IMR-90 (cell line): Measurements from ENCODE around the gene TAC4. TPM values are rescaled to one million over a fixed set of nuclear protein-coding genes. Genes with fewer than 3 reads are reported as not detected.

Experiments
- ATAC-seq: fragments of 200-7000 bp; cut with Tn5 transposase; 2 replicates; pipeline ENCODE4 v1.9.1; 2020; ENCODE audit warnings: low read depth, mild to moderate bottlenecking, moderate library complexity
- BruUV-seq: library from RNA; stranded (reverse); fragments of 400-500 nt; replicated peaks from 2 replicates; lab custom pipeline; 2021; lab: Mats Ljungman, UMichigan
- CTCF ChIA-PET: fragments of 300-600 bp; formaldehyde crosslinking; extraction: SDS; loops from one replicate; lab custom pipeline; 2021; ENCODE audit warnings: antibody characterized with exemption; lab: Yijun Ruan, JAX
- POLR2A ChIA-PET: fragments of 300-600 bp; sonication (Branson Sonifier 250); formaldehyde crosslinking; loops from one replicate; lab custom pipeline; 2022; ENCODE audit warnings: antibody characterized with exemption; ENCODE audit not compliant: unreplicated experiment; lab: Charles Lee
- DNase-seq: peaks from one replicate; pipeline ENCODE4 v3.0.0; 2013
- H2AFZ ChIP-seq: replicated peaks from 2 replicates; pipeline ENCODE3; 2013; ENCODE audit warnings: low read length, mild to moderate bottlenecking; ENCODE audit not compliant: poor library complexity
- H2AK5ac ChIP-seq: 2 replicates; pipeline ENCODE4 v1.6.1; 2013; ENCODE audit warnings: low read depth, low read length, inconsistent platforms
- H2AK9ac ChIP-seq: replicated peaks from 2 replicates; pipeline ENCODE3; 2013; ENCODE audit warnings: mild to moderate bottlenecking, low read depth, low read length, moderate library complexity; ENCODE audit not compliant: poor library complexity
- H2BK120ac ChIP-seq: 2 replicates; pipeline ENCODE4 v1.6.1; 2013; ENCODE audit warnings: low read depth, low read length, inconsistent platforms
- H2BK15ac ChIP-seq: 3 replicates; pipeline ENCODE4 v1.6.1; 2013; ENCODE audit warnings: low read depth, low read length, inconsistent platforms
- H2BK20ac ChIP-seq: 2 replicates; pipeline ENCODE4 v1.6.1; 2013; ENCODE audit warnings: low read depth, mild to moderate bottlenecking, inconsistent platforms, low read length, moderate library complexity
- H2BK5ac ChIP-seq: 2 replicates; pipeline ENCODE4 v1.6.1; 2013; ENCODE audit warnings: mild to moderate bottlenecking, low read depth, low read length, inconsistent platforms; ENCODE audit not compliant: poor library complexity, severe bottlenecking
- H3K14ac ChIP-seq: replicated peaks from 2 replicates; pipeline ENCODE4 v1.6.1; 2013; ENCODE audit warnings: low read depth, low read length, inconsistent platforms
- H3K18ac ChIP-seq: 2 replicates; pipeline ENCODE4 v1.6.1; 2013; ENCODE audit warnings: low read depth, low read length, control low read depth
- H3K23ac ChIP-seq: 2 replicates; pipeline ENCODE4 v1.6.1; 2013; ENCODE audit warnings: low read depth, low read length, inconsistent platforms
- H3K27ac ChIP-seq: 2 replicates; pipeline ENCODE4 v1.5.1; 2013; ENCODE audit warnings: mild to moderate bottlenecking, control low read depth, low read length; ENCODE audit not compliant: insufficient read depth
- H3K27me3 ChIP-seq: 2 replicates; pipeline ENCODE4 v1.6.1; 2013; ENCODE audit warnings: low read length; ENCODE audit not compliant: control insufficient read depth, insufficient read depth
- H3K36me3 ChIP-seq: 2 replicates; pipeline ENCODE4 v1.6.1; 2013; ENCODE audit warnings: low read length, mixed read lengths; ENCODE audit not compliant: control insufficient read depth, insufficient read depth
- H3K4ac ChIP-seq: 2 replicates; pipeline ENCODE4 v1.6.1; 2013; ENCODE audit warnings: low read depth, low read length, inconsistent platforms
- H3K4me1 ChIP-seq: 2 replicates; pipeline ENCODE4 v1.6.1; 2013; ENCODE audit warnings: low read length, mixed read lengths; ENCODE audit not compliant: control insufficient read depth, insufficient read depth
- H3K4me2 ChIP-seq: 2 replicates; pipeline ENCODE4 v1.6.1; 2013; ENCODE audit warnings: low read depth, mild to moderate bottlenecking, control low read depth, low read length, moderate library complexity
- H3K4me3 ChIP-seq: 2 replicates; pipeline ENCODE4 v1.5.1; 2013; ENCODE audit warnings: low read depth, mild to moderate bottlenecking, control low read depth, low read length, moderate library complexity; ENCODE audit not compliant: insufficient read depth
- H3K56ac ChIP-seq: 2 replicates; pipeline ENCODE4 v1.6.1; 2013; ENCODE audit warnings: low read length, inconsistent platforms; ENCODE audit not compliant: insufficient read depth; ENCODE audit errors: extremely low read depth
- H3K79me1 ChIP-seq, 2 experiments: 2 replicates each; pipeline ENCODE4 v1.6.1; 2013; ENCODE audit warnings: low read length in 2 of 2, inconsistent platforms in 1 of 2, low read depth in 1 of 2
- H3K9ac ChIP-seq: 2 replicates; pipeline ENCODE4 v1.6.1; 2013; ENCODE audit warnings: low read depth, low read length, control low read depth
- H3K9me1 ChIP-seq: 2 replicates; pipeline ENCODE4 v1.6.1; 2013; ENCODE audit warnings: low read length, inconsistent platforms; ENCODE audit not compliant: insufficient read depth
- H3K9me3 ChIP-seq: 2 replicates; pipeline ENCODE4 v1.6.1; 2013; ENCODE audit warnings: low read length; ENCODE audit not compliant: control insufficient read depth, insufficient read depth
- H4K20me1 ChIP-seq: 2 replicates; pipeline ENCODE4 v1.6.1; 2013; ENCODE audit warnings: low read length, inconsistent platforms; ENCODE audit not compliant: insufficient read depth
- H4K5ac ChIP-seq: 2 replicates; pipeline ENCODE4 v1.6.1; 2013; ENCODE audit warnings: mild to moderate bottlenecking, low read depth, low read length, control low read depth
- H4K8ac ChIP-seq, 2 experiments: 2 replicates each; pipeline ENCODE4 v1.6.1; 2013; ENCODE audit warnings: low read depth in 2 of 2, low read length in 2 of 2, control low read depth in 1 of 2, inconsistent platforms in 1 of 2
- H4K91ac ChIP-seq: 2 replicates; pipeline ENCODE4 v1.6.1; 2013; ENCODE audit warnings: low read depth, low read length, inconsistent platforms; ENCODE audit not compliant: insufficient read depth
- BHLHE40 ChIP-seq: fragments of 150-350 bp; IDR thresholded peaks from 2 replicates; pipeline ENCODE4 v1.6.1; 2016; ENCODE audit warnings: mild to moderate bottlenecking, low read depth, low read length
- CEBPB ChIP-seq: IDR thresholded peaks from 2 replicates; pipeline ENCODE4 v1.6.1; 2012; ENCODE audit warnings: low read depth, low read length, improper control_type of control experiment
- CHD1 ChIP-seq: IDR thresholded peaks from 2 replicates; pipeline ENCODE4 v1.6.1; 2012; ENCODE audit warnings: low read depth, low read length, improper control_type of control experiment
- FOS ChIP-seq: fragments of 150-350 bp; IDR thresholded peaks from 2 replicates; pipeline ENCODE4 v1.6.1; 2016; ENCODE audit warnings: low read depth, low read length
- MAFK ChIP-seq: IDR thresholded peaks from 2 replicates; pipeline ENCODE4 v1.6.1; 2012; ENCODE audit warnings: low read depth, low read length, improper control_type of control experiment
- NFE2L2 ChIP-seq: fragments of 150-350 bp; IDR thresholded peaks from 2 replicates; pipeline ENCODE4 v1.6.1; 2016; ENCODE audit warnings: low read depth, mild to moderate bottlenecking, low read length
- RCOR1 ChIP-seq: IDR thresholded peaks from 2 replicates; pipeline ENCODE4 v1.6.1; 2012; ENCODE audit warnings: mild to moderate bottlenecking, low read length, improper control_type of control experiment; ENCODE audit not compliant: insufficient replicate concordance
- RFX5 ChIP-seq: IDR thresholded peaks from 2 replicates; pipeline ENCODE4 v1.8.0; 2012; ENCODE audit warnings: low read depth, mild to moderate bottlenecking, low read length, moderate library complexity
- WGBS, 2 experiments: methylation state at CpG; one replicate each; pipeline versions ENCODE4 v1.1.5 to v1.1.7; 2013; ENCODE audit warnings: missing lambda C conversion rate in 2 of 2; ENCODE audit not compliant: insufficient read length in 1 of 2; ENCODE audit errors: extremely low coverage in 2 of 2; 5-methylcytosine and 5-hydroxymethylcytosine counted together
- dilution Hi-C: fragments of 300-500 bp; cut with HindIII; formaldehyde crosslinking; loops from one replicate; pipeline ENCODE4 v1.14.3; 2018; ENCODE audit warnings: low sequenced_read_pairs; ENCODE audit not compliant: unreplicated experiment
- in situ Hi-C: fragments of 300-500 bp; cut with MboI; formaldehyde crosslinking; loops from 3 replicates; pipeline ENCODE4 v1.14.3; 2019; ENCODE audit warnings: low sequenced_read_pairs, inconsistent platforms, mixed read lengths
- intact Hi-C: fragments of 100-400 bp; cut with micrococcal nuclease; formaldehyde crosslinking; loops from 2 replicates; pipeline ENCODE4 v1.10.0; 2022
- polyA plus RNA-seq, 3 experiments: library from polyadenylated mRNA; depleted of rRNA; stranded (reverse); fragments of >200 nt; gene quantifications; 2 replicates each; pipeline ENCODE4 v1.2.3, GENCODE V29; 2012; ENCODE audit warnings: low replicate concordance in 1 of 3
- total RNA-seq: library from RNA; depleted of rRNA; stranded (reverse); fragments of >200 nt; gene quantifications from 2 replicates; pipeline ENCODE4 v1.2.3, GENCODE V29; 2012

The TAC4 gene
- total and polyA plus RNA-seq, 2 of the 4 experiments (the other 2 are of a cell fraction): not detected

DNA sequence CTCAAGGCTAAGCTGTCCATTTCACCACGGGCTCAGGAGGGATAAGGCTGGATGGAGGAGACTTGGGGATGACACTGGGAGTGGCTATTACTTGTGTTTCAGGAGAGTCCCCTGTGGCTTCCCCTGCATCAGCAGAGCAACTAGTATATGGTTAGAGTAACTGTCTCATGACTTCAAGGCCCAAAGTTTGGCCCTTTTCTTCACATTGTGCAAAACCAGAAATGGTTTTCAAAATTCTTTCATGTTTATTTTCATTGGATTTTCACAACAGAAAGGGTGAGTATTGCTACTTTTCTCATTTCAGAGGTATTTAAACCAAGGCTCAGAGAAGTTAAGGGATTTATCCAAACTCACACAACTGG lies 18.1 kb upstream of the TAC4 start:
- POLR2A ChIA-PET: no interaction called here
- dilution Hi-C loops: no loop called here
- no CpG with 5 or more reads among the region's 1 CpG for WGBS, 2 experiments

More for the DNA sequence above, 18.1 kb upstream of the TAC4 start:
- Histone ChIP-seq H2BK120ac (no peak overlapping the region), H3K4me1 (peaks cover 5% of the 10 kb centered on the region; the same call in 1 of the 2 replicates), H3K23ac (no peak overlapping the region), H4K91ac (no peak overlapping the region), H2BK20ac (no peak overlapping the region), H3K36me3 (no peaks in the 10 kb centered on the region), H3K56ac (no peak overlapping the region), H2AFZ (no peak overlapping the region), H3K27me3 (peaks cover 69% of the 10 kb centered on the region), H4K20me1 (peaks cover 6% of the 10 kb centered on the region; the same call in 1 of the 2 replicates), H3K14ac (no peak overlapping the region), H3K9me1 (no peaks in the 10 kb centered on the region), H4K8ac (no peak overlapping the region), H4K5ac (no peak overlapping the region), H3K4me2 (no peak overlapping the region), H3K79me1 (no peaks in the 10 kb centered on the region), H3K27ac (no peak overlapping the region), H3K18ac (no peak overlapping the region), H3K4ac (no peak overlapping the region), H3K9ac (no peak overlapping the region), H2BK5ac (no peak overlapping the region), H2BK15ac (no peak overlapping the region), H2AK9ac (no peak overlapping the region), H3K9me3 (no peaks in the 10 kb centered on the region), H2AK5ac (no peak overlapping the region), H3K4me3 (no peak overlapping the region)
- CTCF ChIA-PET: no interaction called here
- intact Hi-C loops: no loop called here
- TF ChIP-seq MAFK (no peak), RFX5 (no peak), BHLHE40 (no peak), NFE2L2 (no peak), FOS (no peak), CHD1 (no peak), CEBPB (no peak), RCOR1 (no peak)
- ATAC-seq: 0 out of 2 replicates have a peak, but pooled peaks have one; percentile 31
- no peak for DNase-seq
- in situ Hi-C loops: no loop called here
- no TSS peak for BruUV-seq
